ENCODE results near the gene MLXIP. TPM values are rescaled to one million over a fixed set of nuclear protein-coding genes. Genes with fewer than 3 reads are reported as not detected.

MLXIP gene
- total RNA-seq, 1 donor from 2014 or later = 63.3 TPM

- peaks cover 48% of the 10 kb centered on the region for H3K36me3 Mint-ChIP-seq (ENCODE audit: low read depth, unreplicated experiment)
- H3K4me3 Mint-ChIP-seq (ENCODE audit: unreplicated experiment) = peak overlapping the region; percentile 42
- no peaks in the 10 kb centered on the region for H3K4me1 Mint-ChIP-seq (ENCODE audit: unreplicated experiment)
- peaks cover 13% of the 10 kb centered on the region for H3K27me3 Mint-ChIP-seq (ENCODE audit: unreplicated experiment)
- TF ChIP-seq CTCF (IDR thresholded peaks at IDR 0.05; ENCODE audit: unreplicated experiment) = no peak
- peaks cover 4% of the 10 kb centered on the region for H3K9me3 Mint-ChIP-seq (ENCODE audit: unreplicated experiment)
- no peak for DNase-seq (ENCODE audit: low spot score)
- no peak overlapping the region for H3K27ac Mint-ChIP-seq (ENCODE audit: unreplicated experiment)
Measured at GRCh38 chr12:122141911-122142725, 63.6 kb downstream of the MLXIP start.

GRCh38 chr12:122142857-122143256 is 64.3 kb downstream of the MLXIP start:
- Mint-ChIP-seq H3K4me1 (ENCODE audit: unreplicated experiment) (no peaks in the 10 kb centered on the region), H3K27me3 (ENCODE audit: unreplicated experiment) (peaks cover 14% of the 10 kb centered on the region), H3K9me3 (ENCODE audit: unreplicated experiment) (peaks cover 4% of the 10 kb centered on the region), H3K27ac (ENCODE audit: unreplicated experiment) (no peak overlapping the region), H3K4me3 (ENCODE audit: unreplicated experiment) (no peak overlapping the region), H3K36me3 (ENCODE audit: low read depth, unreplicated experiment) (peaks cover 47% of the 10 kb centered on the region)
- no peak for DNase-seq (ENCODE audit: low spot score)
- TF ChIP-seq CTCF (IDR thresholded peaks at IDR 0.05; ENCODE audit: unreplicated experiment) = no peak

- Mint-ChIP-seq H3K9me3 (ENCODE audit: unreplicated experiment) (peaks cover 4% of the 10 kb centered on the region), H3K4me3 (ENCODE audit: unreplicated experiment) (no peak overlapping the region), H3K36me3 (ENCODE audit: low read depth, unreplicated experiment) (peaks cover 39% of the 10 kb centered on the region), H3K4me1 (ENCODE audit: unreplicated experiment) (peaks cover 9% of the 10 kb centered on the region), H3K27me3 (ENCODE audit: unreplicated experiment) (peaks cover 15% of the 10 kb centered on the region), H3K27ac (ENCODE audit: unreplicated experiment) (no peak overlapping the region)
- DNase-seq (ENCODE audit: low spot score) = no peak
- no peak for TF ChIP-seq CTCF (IDR thresholded peaks at IDR 0.05; ENCODE audit: unreplicated experiment)
Measured at GRCh38 chr12:122144885-122145284, 66.3 kb downstream of the MLXIP start.

- H3K4me1 Mint-ChIP-seq (ENCODE audit: unreplicated experiment) = peaks cover 9% of the 10 kb centered on the region
- no peak for DNase-seq (ENCODE audit: low spot score)
Measured at GRCh38 chr12:122145505-122146330, 67.2 kb downstream of the MLXIP start.

More at GRCh38 chr12:122145505-122146330, 67.2 kb downstream of the MLXIP start:
- no peak for TF ChIP-seq CTCF (IDR thresholded peaks at IDR 0.05; ENCODE audit: unreplicated experiment)
- no peak overlapping the region for H3K27ac Mint-ChIP-seq (ENCODE audit: unreplicated experiment)
- no peak overlapping the region for H3K4me3 Mint-ChIP-seq (ENCODE audit: unreplicated experiment)
- peaks cover 4% of the 10 kb centered on the region for H3K9me3 Mint-ChIP-seq (ENCODE audit: unreplicated experiment)
- H3K27me3 Mint-ChIP-seq (ENCODE audit: unreplicated experiment) = peaks cover 15% of the 10 kb centered on the region
- H3K36me3 Mint-ChIP-seq (ENCODE audit: low read depth, unreplicated experiment) = peaks cover 34% of the 10 kb centered on the region
